T1000 (cell line): ENCODE results near the gene HMGCS2.

Experiments used
- DNase-seq: peaks from one replicate; lab custom pipeline; 2025; ENCODE audit warnings: mixed read lengths; lab: John Stamatoyannopoulos, UW

Gene HMGCS2

GRCh38 chr1:119768778-119769177, at the start of gene HMGCS2:
Gene HMGCS2, minus strand, starts transcription at chr1:119768905. Its CDS starts 61 bp downstream, at chr1:119768844.
- DNase-seq = no peak

- no peak for DNase-seq
These were observed 49.5 kb upstream of the HMGCS2 start for GRCh38 chr1:119818181-119818580.

GRCh38 chr1:119816407-119816806, 47.7 kb upstream of the HMGCS2 start:
- DNase-seq = no peak

GRCh38 chr1:119815928-119816327, 47.2 kb upstream of the HMGCS2 start:
- DNase-seq = no peak

GRCh38 chr1:119815361-119815760, 46.7 kb upstream of the HMGCS2 start:
- DNase-seq = no peak

GRCh38 chr1:119814288-119814687, 45.6 kb upstream of the HMGCS2 start:
- no peak for DNase-seq

GRCh38 chr1:119811985-119812557, 43.4 kb upstream of the HMGCS2 start:
- DNase-seq = no peak

GRCh38 chr1:119811387-119811786, 42.7 kb upstream of the HMGCS2 start, which contains the start of gene REG4:
Gene REG4, minus strand, starts transcription at chr1:119811460. Its CDS starts 2,691 bp downstream, at chr1:119808769.
- no peak for DNase-seq

- peak; percentile 46 for DNase-seq
These were observed 40.4 kb upstream of the HMGCS2 start for GRCh38 chr1:119808972-119809550.

GRCh38 chr1:119808491-119808890, 39.8 kb upstream of the HMGCS2 start:
- peak; percentile 18 for DNase-seq

GRCh38 chr1:119806489-119806888, 37.8 kb upstream of the HMGCS2 start:
- DNase-seq = no peak

- DNase-seq = no peak
These were observed 37.0 kb upstream of the HMGCS2 start for GRCh38 chr1:119805746-119806145.

GRCh38 chr1:119805247-119805646, 36.5 kb upstream of the HMGCS2 start:
- DNase-seq = no peak

GRCh38 chr1:119799599-119800177, 31.0 kb upstream of the HMGCS2 start:
- DNase-seq = no peak

GRCh38 chr1:119799003-119799402, 30.3 kb upstream of the HMGCS2 start:
- DNase-seq = no peak

GRCh38 chr1:119797606-119798005, 28.9 kb upstream of the HMGCS2 start:
- no peak for DNase-seq

- DNase-seq = no peak
These were observed 28.5 kb upstream of the HMGCS2 start for GRCh38 chr1:119797162-119797561.

GRCh38 chr1:119795261-119796200, 26.8 kb upstream of the HMGCS2 start:
- no peak for DNase-seq

- no peak for DNase-seq
These were observed 26.2 kb upstream of the HMGCS2 start for GRCh38 chr1:119794876-119795240.

- no peak for DNase-seq
These were observed 25.6 kb upstream of the HMGCS2 start for GRCh38 chr1:119794230-119794875.

- DNase-seq = no peak
These were observed 22.7 kb upstream of the HMGCS2 start for GRCh38 chr1:119791377-119791776.
